PC-9 (cell line): ENCODE measurements around the gene CHRNA4. TPM values are rescaled to one million over a fixed set of nuclear protein-coding genes. Genes with fewer than 3 reads are reported as not detected.

Experiments
- BruUV-seq: library from RNA; stranded (reverse); fragments of 400-500 nt; replicated peaks from 2 replicates; lab custom pipeline; 2021; lab: Mats Ljungman, UMichigan
- CTCF ChIA-PET: fragments of 300-600 bp; sonication (Branson Sonifier 250); formaldehyde crosslinking; loops from one replicate; lab custom pipeline; 2022; ENCODE audit warnings: antibody characterized with exemption; lab: Charles Lee
- POLR2A ChIA-PET: fragments of 300-600 bp; sonication (Branson Sonifier 250); formaldehyde crosslinking; loops from one replicate; lab custom pipeline; 2022; ENCODE audit warnings: antibody characterized with exemption; ENCODE audit not compliant: unreplicated experiment; lab: Charles Lee
- DNase-seq, 2 experiments: peaks; one replicate each; pipeline versions ENCODE4 v3.0.0 to v3.0.0-alpha.2; 2015 to 2022; ENCODE audit warnings: mixed read lengths in 1 of 2
- H2AFZ ChIP-seq: fragments of 200-600 bp; sonication (generic); 2 replicates; pipeline ENCODE4 v1.8.1; 2017; ENCODE audit warnings: antibody characterized with exemption
- H3F3A ChIP-seq: fragments of 200-600 bp; sonication (generic); 2 replicates; pipeline ENCODE4 v1.8.1; 2017; ENCODE audit warnings: antibody characterized with exemption, mild to moderate bottlenecking, low read depth; ENCODE audit not compliant: insufficient read depth
- H3K27ac ChIP-seq: fragments of 200-600 bp; sonication (generic); 2 replicates; pipeline ENCODE4 v1.6.1; 2016; ENCODE audit warnings: mixed run types
- H3K27me3 ChIP-seq: fragments of 200-600 bp; sonication (generic); 2 replicates; pipeline ENCODE4 v1.6.1; 2016; ENCODE audit warnings: low read depth, mixed run types; ENCODE audit not compliant: insufficient read depth
- H3K36me3 ChIP-seq: fragments of 200-600 bp; sonication (generic); 2 replicates; pipeline ENCODE4 v1.6.1; 2016; ENCODE audit warnings: low read depth, mixed run types
- H3K4me1 ChIP-seq: fragments of 200-600 bp; sonication (generic); replicated peaks from 2 replicates; pipeline ENCODE4 v1.6.1; 2016; ENCODE audit warnings: mixed run types; ENCODE audit not compliant: insufficient read depth
- H3K4me2 ChIP-seq: fragments of 200-600 bp; sonication (generic); 2 replicates; pipeline ENCODE4 v1.6.1; 2017; ENCODE audit warnings: mixed run types
- H3K4me3 ChIP-seq: fragments of 200-600 bp; sonication (generic); 2 replicates; pipeline ENCODE4 v1.6.1; 2016; ENCODE audit warnings: mixed run types
- H3K79me2 ChIP-seq: fragments of 200-600 bp; sonication (generic); 2 replicates; pipeline ENCODE4 v1.6.1; 2017; ENCODE audit warnings: low read depth, mixed run types
- H3K9me2 ChIP-seq: fragments of 200-600 bp; sonication (generic); 2 replicates; pipeline ENCODE4 v1.8.1; 2017; ENCODE audit warnings: mild to moderate bottlenecking; ENCODE audit not compliant: insufficient read depth
- H3K9me3 ChIP-seq: fragments of 200-600 bp; sonication (generic); 2 replicates; pipeline ENCODE4 v1.8.1; 2016; ENCODE audit warnings: low read depth; ENCODE audit not compliant: insufficient read depth
- H4K20me1 ChIP-seq: fragments of 200-600 bp; sonication (generic); 2 replicates; pipeline ENCODE4 v1.8.1; 2017; ENCODE audit not compliant: insufficient read depth
- CTCF ChIP-seq: fragments of 200-600 bp; sonication (generic); conservative IDR thresholded peaks from 2 replicates; pipeline ENCODE4 v1.6.1; 2017; ENCODE audit warnings: mixed run types, antibody characterized with exemption, mild to moderate bottlenecking, moderate library complexity
- EZH2 ChIP-seq: fragments of 200-600 bp; sonication (generic); IDR thresholded peaks from 2 replicates; pipeline ENCODE4 v1.8.0; 2017; ENCODE audit warnings: antibody characterized with exemption, low read depth
- intact Hi-C: fragments of 100-400 bp; cut with micrococcal nuclease; formaldehyde crosslinking; loops from one replicate; pipeline ENCODE4 v1.10.0; 2022; ENCODE audit not compliant: unreplicated experiment
- total RNA-seq: library from RNA; stranded (reverse); gene quantifications from 2 replicates; pipeline ENCODE4 v1.2.3, GENCODE V29; 2021

CHRNA4 gene
- total RNA-seq, 1 experiment from 2014 or later: not detected

- TF ChIP-seq CTCF (no peak), EZH2 (no peak)
- POLR2A ChIA-PET: no interaction called here
- Histone ChIP-seq H3K4me1 (no peaks in the 10 kb centered on the region), H3K36me3 (no peaks in the 10 kb centered on the region), H3K79me2 (no peaks in the 10 kb centered on the region), H3K4me3 (no peak overlapping the region), H3K27me3 (peaks cover 43% of the 10 kb centered on the region), H3K4me2 (no peak overlapping the region), H2AFZ (no peak overlapping the region), H4K20me1 (peaks cover 17% of the 10 kb centered on the region), H3K27ac (no peak overlapping the region), H3K9me2 (no peaks in the 10 kb centered on the region), H3K9me3 (no peaks in the 10 kb centered on the region), H3F3A (no peaks in the 10 kb centered on the region)
- BruUV-seq: no TSS peak
- CTCF ChIA-PET: no interaction called here
- DNase-seq: no peak
- intact Hi-C loops: loop anchor here (5.0 kb wide), 1 partner anchor 71 kb away; no protein-coding TSS in a partner anchor
These were observed 67.7 kb downstream of the CHRNA4 start for GRCh38 chr20:63293456-63293855.

Other genes starting within 250 kb of the CHRNA4 start
- gene YTHDF1, start 145.2 kb downstream of the CHRNA4 start, total RNA-seq: 34.5 and 42.6 TPM in 2 replicates
- 0.58 TPM in 1 of 2 replicates, not detected in the other for gene BIRC7, start 125.4 kb downstream of the CHRNA4 start, total RNA-seq
- gene NKAIN4, start 106.9 kb downstream of the CHRNA4 start, total RNA-seq: not detected in 2 replicates
- 89.0 and 101 TPM in 2 replicates for gene ARFGAP1, start 88.5 kb downstream of the CHRNA4 start, total RNA-seq
- gene COL20A1, start 68.2 kb downstream of the CHRNA4 start, total RNA-seq: 0.15 TPM in 1 of 2 replicates, not detected in the other
- 0.30 TPM in 1 of 2 replicates, not detected in the other for gene KCNQ2, start 111.3 kb upstream of the CHRNA4 start, total RNA-seq
- gene EEF1A2, start 137.7 kb upstream of the CHRNA4 start, total RNA-seq: 75.2 and 90.2 TPM in 2 replicates
- 243 and 253 TPM in 2 replicates for gene PPDPF, start 159.4 kb upstream of the CHRNA4 start, total RNA-seq
- gene PTK6, start 176.0 kb upstream of the CHRNA4 start, total RNA-seq: 12.9 and 13.3 TPM in 2 replicates
- gene SRMS, start 186.4 kb upstream of the CHRNA4 start, total RNA-seq: 1.2 TPM in 2 replicates
- 7.7 and 10.6 TPM in 2 replicates for gene FNDC11, start 192.8 kb upstream of the CHRNA4 start, total RNA-seq
- 33.7 and 52.6 TPM in 2 replicates for gene HELZ2, start 212.9 kb upstream of the CHRNA4 start, total RNA-seq